Gastrocnemius medialis (tissue), 4 donors: ENCODE data around the gene DIRAS2. TPM values are rescaled to one million over a fixed set of nuclear protein-coding genes. Genes with fewer than 3 reads are reported as not detected.

Experiments
- ATAC-seq, 2 donors: fragments of 150-250 bp; one replicate each; pipeline ENCODE4 v1.9.1; 2016
- DNase-seq, 2 donors: peaks; one replicate each; pipeline ENCODE4 v3.0.0-alpha.2; 2019
- H3K27ac ChIP-seq, 4 donors: fragments of 200-600 bp; sonication (generic); 1 replicate in 1 of 4; 2 replicates in 3 of 4; pipeline ENCODE4 v1.5.1; 2016 to 2018; ENCODE audit warnings: mild to moderate bottlenecking in 2 of 4, moderate library complexity in 1 of 4
- H3K27me3 ChIP-seq, 3 donors: fragments of 200-600 bp; sonication (generic) in 2 of 3; 1 replicate in 1 of 3; 2 replicates in 2 of 3; pipeline versions ENCODE4 v1.5.1 to v1.6.0; 2016 to 2019; ENCODE audit warnings: mild to moderate bottlenecking in 1 of 3, moderate library complexity in 1 of 3
- H3K36me3 ChIP-seq, 2 donors: fragments of 200-600 bp; sonication (generic) in 1 of 2; one replicate each; pipeline ENCODE4 v1.5.1; 2017 to 2018
- H3K4me1 ChIP-seq, 2 donors: fragments of 200-600 bp; sonication (generic) in 1 of 2; one replicate each; pipeline ENCODE4 v1.5.1; 2016 to 2017; ENCODE audit warnings: mild to moderate bottlenecking in 2 of 2
- H3K4me3 ChIP-seq, 4 donors: fragments of 200-600 bp; sonication (generic) in 3 of 4; 1 replicate in 1 of 4; 2 replicates in 3 of 4; pipeline ENCODE4 v1.5.1; 2016 to 2019; ENCODE audit warnings: mild to moderate bottlenecking in 2 of 4
- H3K9me3 ChIP-seq, 3 donors: fragments of 200-600 bp; sonication (generic) in 2 of 3; 1 replicate in 1 of 3; 2 replicates in 2 of 3; pipeline ENCODE4 v1.5.1; 2016 to 2019
- CTCF ChIP-seq, 5 experiments: fragments of 450-650 bp in 3 of 5; fragments of 200-600 bp in 2 of 5; sonication (generic) in 2 of 5; IDR thresholded peaks in 4 of 5; conservative IDR thresholded peaks in 1 of 5; 1 replicate in 4 of 5; 2 replicates in 1 of 5; pipeline ENCODE4 v1.5.1; 2016 to 2019; ENCODE audit warnings: antibody characterized with exemption in 5 of 5, mild to moderate bottlenecking in 3 of 5, moderate library complexity in 3 of 5
- POLR2A ChIP-seq, 2 donors: fragments of 450-650 bp; IDR thresholded peaks; one replicate each; pipeline ENCODE4 v1.6.1; 2017; ENCODE audit warnings: antibody characterized with exemption in 2 of 2, mild to moderate bottlenecking in 2 of 2, moderate library complexity in 2 of 2
- in situ Hi-C, 4 donors: fragments of 200-750 bp; cut with MboI; loops; one replicate each; pipeline versions ENCODE4 v1.15.0 to v1.8.0; 2017; ENCODE audit warnings: low sequenced_read_pairs in 4 of 4
- intact Hi-C: fragments of 100-400 bp; cut with DNase I; formaldehyde crosslinking; loops from one replicate; pipeline ENCODE4 v1.15.1; 2023; ENCODE audit warnings: low total_unique reads
- total RNA-seq, 4 donors: library from RNA; depleted of rRNA; stranded (reverse); fragments of >200 nt; gene quantifications; one replicate each; pipeline versions ENCODE4 v1.1.0 to v1.2.3, GENCODE V29; 2016

DIRAS2 gene
- total RNA-seq, 4 donors from 2014 or later, result not detected

DNA sequence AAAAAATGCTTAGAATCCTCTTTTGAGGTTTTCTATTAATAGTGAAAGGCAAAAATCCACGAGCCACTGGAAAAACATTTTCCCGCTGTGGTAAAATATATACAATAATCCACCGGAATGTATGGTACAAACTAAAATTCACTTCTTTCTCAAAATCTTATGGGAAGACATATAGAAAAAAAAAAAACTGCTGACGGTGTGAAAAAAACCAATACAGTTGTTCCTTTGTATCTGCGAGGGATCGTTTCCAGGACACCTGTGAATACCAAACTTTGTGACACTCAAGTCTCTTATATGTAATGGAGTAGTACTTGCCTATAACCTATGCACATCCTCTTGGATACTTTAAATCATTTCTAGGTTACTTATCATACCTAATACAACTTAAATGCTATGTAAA lies 13.3 kb downstream of the DIRAS2 start:
- DNase-seq (no peak), ATAC-seq (no peak)
- Histone ChIP-seq H3K27ac (no peak overlapping the region), H3K4me1 (no peaks in the 10 kb centered on the region), H3K27me3 (no peaks in the 10 kb centered on the region), H3K36me3 (no peaks in the 10 kb centered on the region), H3K4me3 (no peak overlapping the region), H3K9me3 (no peaks in the 10 kb centered on the region)
- intact Hi-C loops (no loop called here), in situ Hi-C loops (no loop called here)
- no peak for TF ChIP-seq POLR2A (IDR thresholded peaks at IDR 0.05)
- no peak for TF ChIP-seq CTCF (IDR thresholded peaks at IDR 0.05 in 4 of 5, conservative IDR thresholded peaks at IDR 0.05 in 1 of 5)

DNA sequence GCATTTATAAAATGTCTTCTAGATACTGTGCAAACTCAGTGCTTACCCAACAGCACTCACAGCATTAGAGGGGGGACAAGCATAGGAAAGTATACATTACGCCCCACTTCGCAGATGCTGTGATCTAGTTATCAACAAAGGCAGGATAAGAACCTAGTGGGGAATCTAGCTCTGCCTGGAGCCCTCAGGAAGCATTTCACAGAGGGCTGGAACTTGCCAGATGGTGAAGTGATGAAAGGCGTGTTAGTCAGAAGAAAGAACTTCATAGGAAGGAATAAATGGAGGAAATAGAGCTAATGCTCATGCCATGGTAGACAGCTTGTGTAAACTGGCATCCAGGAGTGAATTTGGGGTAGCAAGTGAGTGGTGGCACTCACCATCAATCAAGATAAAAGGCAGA lies 25.8 kb downstream of the DIRAS2 start:
- DNase-seq (no peak), ATAC-seq (no peak)
- H3K9me3 ChIP-seq, result no peaks in the 10 kb centered on the region
- intact Hi-C loops, result no loop called here
- no peak overlapping the region for H3K27ac ChIP-seq
- in situ Hi-C loops, result no loop called here
- H3K4me1 ChIP-seq, result no peaks in the 10 kb centered on the region
- H3K36me3 ChIP-seq, result no peaks in the 10 kb centered on the region
- H3K27me3 ChIP-seq, result no peaks in the 10 kb centered on the region
- no peak overlapping the region for H3K4me3 ChIP-seq
- TF ChIP-seq POLR2A (IDR thresholded peaks at IDR 0.05), result no peak
- no peak for TF ChIP-seq CTCF (IDR thresholded peaks at IDR 0.05 in 4 of 5, conservative IDR thresholded peaks at IDR 0.05 in 1 of 5)

- H3K4me1 ChIP-seq, result no peaks in the 10 kb centered on the region
- H3K27me3 ChIP-seq, result no peaks in the 10 kb centered on the region
- no peaks in the 10 kb centered on the region for H3K9me3 ChIP-seq
- no peak overlapping the region for H3K4me3 ChIP-seq
- no peak overlapping the region for H3K27ac ChIP-seq
- no peak for DNase-seq
- in situ Hi-C loops, result no loop called here
- no peak for TF ChIP-seq CTCF (IDR thresholded peaks at IDR 0.05 in 4 of 5, conservative IDR thresholded peaks at IDR 0.05 in 1 of 5)
- no peak for TF ChIP-seq POLR2A (IDR thresholded peaks at IDR 0.05)
- H3K36me3 ChIP-seq, result no peaks in the 10 kb centered on the region
- intact Hi-C loops, result no loop called here
- no peak for ATAC-seq
Measured at GRCh38 chr9:90613502-90613901, 29.1 kb downstream of the DIRAS2 start.

DNA sequence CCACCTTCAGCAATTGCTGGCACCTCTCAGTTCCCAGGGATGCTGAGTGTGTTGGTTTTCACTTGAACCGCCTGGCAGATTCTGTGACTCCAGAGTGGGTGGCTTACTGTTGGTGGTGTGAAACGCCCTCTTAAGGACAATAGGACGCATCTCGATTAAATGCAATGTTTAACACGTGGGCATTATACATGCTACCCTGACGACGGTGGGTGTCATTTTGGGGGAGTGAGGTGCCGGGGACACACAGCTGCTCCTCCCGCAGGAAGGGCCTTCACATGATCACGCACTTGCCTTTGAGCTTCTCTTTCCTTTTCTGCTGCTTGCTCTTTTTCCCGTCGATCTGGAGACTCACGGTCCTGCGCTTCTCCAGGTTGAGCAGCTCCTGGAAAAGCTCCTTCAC lies 29.7 kb downstream of the DIRAS2 start:
- no peak overlapping the region for H3K27ac ChIP-seq
- in situ Hi-C loops, result no loop called here
- TF ChIP-seq CTCF (IDR thresholded peaks at IDR 0.05 in 4 of 5, conservative IDR thresholded peaks at IDR 0.05 in 1 of 5) (no peak), POLR2A (IDR thresholded peaks at IDR 0.05) (no peak)

DNA sequence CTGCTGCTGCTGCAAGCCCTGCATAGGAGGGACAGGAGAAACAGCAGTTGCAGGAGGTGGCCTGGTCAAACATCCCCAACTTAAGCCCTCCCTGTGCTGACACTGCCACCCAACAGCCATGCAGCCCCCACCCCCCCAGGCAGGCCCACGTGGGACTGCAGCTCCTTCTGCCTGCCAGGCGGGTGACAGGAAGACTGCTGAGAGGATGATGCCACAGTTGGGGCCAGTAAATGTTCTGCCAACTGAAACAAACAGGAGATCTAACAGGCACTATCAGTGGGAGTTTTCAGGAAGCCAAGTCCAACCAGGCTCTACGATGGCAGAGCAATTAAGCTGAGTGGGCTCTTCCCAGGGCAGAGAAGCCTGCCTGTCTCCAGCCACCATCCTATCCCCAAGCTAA lies 31.1 kb downstream of the DIRAS2 start:
- intact Hi-C loops (no loop called here), in situ Hi-C loops (no loop called here)
- Histone ChIP-seq H3K27ac (no peak overlapping the region), H3K36me3 (no peaks in the 10 kb centered on the region), H3K4me1 (no peaks in the 10 kb centered on the region), H3K27me3 (no peaks in the 10 kb centered on the region), H3K4me3 (no peak overlapping the region), H3K9me3 (no peaks in the 10 kb centered on the region)
- TF ChIP-seq CTCF (IDR thresholded peaks at IDR 0.05 in 4 of 5, conservative IDR thresholded peaks at IDR 0.05 in 1 of 5) (no peak), POLR2A (IDR thresholded peaks at IDR 0.05) (no peak)
- DNase-seq (no peak), ATAC-seq (no peak)

More for the DNA sequence above, 29.7 kb downstream of the DIRAS2 start:
- Histone ChIP-seq H3K36me3 (no peaks in the 10 kb centered on the region), H3K4me3 (no peak overlapping the region), H3K9me3 (no peaks in the 10 kb centered on the region), H3K4me1 (no peaks in the 10 kb centered on the region), H3K27me3 (no peaks in the 10 kb centered on the region)
- no peak for ATAC-seq
- intact Hi-C loops, result no loop called here
- DNase-seq, result no peak
